ENCODE data around the gene PPA2. TPM values are rescaled to one million over a fixed set of nuclear protein-coding genes. Genes with fewer than 3 reads are reported as not detected.

The PPA2 gene
- total RNA-seq, 1 experiment from 2014 or later: 76.4 TPM

GRCh38 chr4:105437637-105438036 is 36.2 kb downstream of the PPA2 start:
- Histone ChIP-seq H4K8ac (replicated peaks; ENCODE audit: insufficient read length, low read depth, low read length) (no peak overlapping the region), H3K23ac (ENCODE audit: insufficient read length, low read depth, low read length) (no peak overlapping the region), H3K4me2 (ENCODE audit: insufficient read depth, insufficient read length, low read length) (no peak overlapping the region), H3K23me2 (ENCODE audit: insufficient read length, low read depth, low read length, poor library complexity, severe bottlenecking) (no peaks in the 10 kb centered on the region), H3K18ac (ENCODE audit: insufficient read length, low read depth, low read length) (no peak overlapping the region), H4K20me1 (ENCODE audit: control insufficient read depth, insufficient read depth, insufficient read length) (no peaks in the 10 kb centered on the region), H3K4me1 (ENCODE audit: insufficient read depth, low read length) (no peaks in the 10 kb centered on the region), H3T11ph (ENCODE audit: low read length) (no peak overlapping the region), H3K9me3 (ENCODE audit: control insufficient read depth, low read depth, low read length) (no peaks in the 10 kb centered on the region), H2BK120ac (ENCODE audit: low read depth, low read length, poor library complexity, severe bottlenecking) (no peak overlapping the region), H3K79me1 (ENCODE audit: insufficient read depth, low read depth, low read length, poor library complexity, severe bottlenecking) (no peaks in the 10 kb centered on the region), H2BK15ac (ENCODE audit: low read depth, low read length) (no peak overlapping the region), H3K14ac (ENCODE audit: insufficient read depth, low read length) (no peak overlapping the region), H3K27ac (ENCODE audit: insufficient read length, low read depth, low read length) (no peak overlapping the region), H4K5ac (ENCODE audit: insufficient read length, low read depth, low read length) (no peak overlapping the region), H2AFZ (ENCODE audit: low read length) (no peak overlapping the region), H3K9ac (ENCODE audit: extremely low read depth, insufficient read length, low read length) (no peak overlapping the region), H2AK5ac (ENCODE audit: insufficient read length, low read length) (no peak overlapping the region), H4K91ac (ENCODE audit: insufficient read length, low read depth, low read length) (no peak overlapping the region), H3K27me3 (ENCODE audit: insufficient read depth, low read length) (no peaks in the 10 kb centered on the region), H3K56ac (ENCODE audit: insufficient read length, low read depth, low read length) (no peak overlapping the region), H2BK12ac (ENCODE audit: insufficient read length, low read depth, low read length) (no peak overlapping the region), H2BK5ac (ENCODE audit: insufficient read length, low read length) (no peak overlapping the region), H3K79me2 (ENCODE audit: insufficient read depth, low read length) (no peaks in the 10 kb centered on the region), H2BK20ac (ENCODE audit: low read depth, low read length, poor library complexity, severe bottlenecking) (no peak overlapping the region), H3K4ac (ENCODE audit: low read depth, low read length) (no peak overlapping the region)
- Mint-ChIP-seq H3K36me3 (ENCODE audit: insufficient read depth in 1 of 3, low read depth in 3 of 3) (peaks cover 16 to 49% (median 40%) of the 10 kb centered on the region in 3 experiments), H3K27ac (no peak overlapping the region), H3K27me3 (ENCODE audit: low read depth) (no peaks in the 10 kb centered on the region), H3K4me1 (no peaks in the 10 kb centered on the region), H3K9me3 (no peaks in the 10 kb centered on the region; a peak in 1 of 5 replicates), H3K4me3 (no peak overlapping the region)
- no CpG with 5 or more reads among the region's 6 CpGs for WGBS (ENCODE audit: extremely low coverage, insufficient read length, low lambda C conversion rate)
- no peak for DNase-seq
- TF ChIP-seq, protein P1, sequence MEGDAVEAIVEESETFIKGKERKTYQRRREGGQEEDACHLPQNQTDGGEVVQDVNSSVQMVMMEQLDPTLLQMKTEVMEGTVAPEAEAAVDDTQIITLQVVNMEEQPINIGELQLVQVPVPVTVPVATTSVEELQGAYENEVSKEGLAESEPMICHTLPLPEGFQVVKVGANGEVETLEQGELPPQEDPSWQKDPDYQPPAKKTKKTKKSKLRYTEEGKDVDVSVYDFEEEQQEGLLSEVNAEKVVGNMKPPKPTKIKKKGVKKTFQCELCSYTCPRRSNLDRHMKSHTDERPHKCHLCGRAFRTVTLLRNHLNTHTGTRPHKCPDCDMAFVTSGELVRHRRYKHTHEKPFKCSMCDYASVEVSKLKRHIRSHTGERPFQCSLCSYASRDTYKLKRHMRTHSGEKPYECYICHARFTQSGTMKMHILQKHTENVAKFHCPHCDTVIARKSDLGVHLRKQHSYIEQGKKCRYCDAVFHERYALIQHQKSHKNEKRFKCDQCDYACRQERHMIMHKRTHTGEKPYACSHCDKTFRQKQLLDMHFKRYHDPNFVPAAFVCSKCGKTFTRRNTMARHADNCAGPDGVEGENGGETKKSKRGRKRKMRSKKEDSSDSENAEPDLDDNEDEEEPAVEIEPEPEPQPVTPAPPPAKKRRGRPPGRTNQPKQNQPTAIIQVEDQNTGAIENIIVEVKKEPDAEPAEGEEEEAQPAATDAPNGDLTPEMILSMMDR (conservative IDR thresholded peaks at IDR 0.05): no peak

Measured in H9 (cell line).